HG03196 (cell line): ENCODE results near the gene RINL.
"Not testable (repeated sequence)": the region's sequence is repeated elsewhere in the genome, so short reads cannot be mapped to it uniquely, and the experiment has no call there.

ENCODE experiments used
- ATAC-seq: cut with Tn5 transposase; IDR thresholded peaks from one replicate; pipeline ENCODE4 v1.9.1; 2021; ENCODE audit not compliant: unreplicated experiment

RINL gene

GRCh38 chr19:38836159-38836982 lies 41.7 kb downstream of the RINL start:
- ATAC-seq = no peak

- ATAC-seq = no peak
These were observed 43.5 kb downstream of the RINL start for GRCh38 chr19:38834590-38834989.

- no peak for ATAC-seq
These were observed 44.0 kb downstream of the RINL start for GRCh38 chr19:38834104-38834490.

- ATAC-seq = no peak
These were observed 45.0 kb downstream of the RINL start for GRCh38 chr19:38833092-38833425.

GRCh38 chr19:38831142-38831605 lies 46.9 kb downstream of the RINL start:
- peak; percentile 32 for ATAC-seq

GRCh38 chr19:38830039-38830733 lies 47.9 kb downstream of the RINL start:
- ATAC-seq = no peak

- not testable (repeated sequence) for ATAC-seq
These were observed 48.9 kb downstream of the RINL start for GRCh38 chr19:38829203-38829602.

GRCh38 chr19:38826856-38827551 lies 51.1 kb downstream of the RINL start:
- no peak for ATAC-seq

- not testable (repeated sequence) for ATAC-seq
These were observed 52.1 kb downstream of the RINL start for GRCh38 chr19:38825936-38826335.

GRCh38 chr19:38821230-38821825 lies 56.7 kb downstream of the RINL start:
- not testable (repeated sequence) for ATAC-seq

GRCh38 chr19:38819231-38819920 lies 58.7 kb downstream of the RINL start:
- ATAC-seq = no peak
